HepG2 (cell line): ENCODE measurements around the gene KCNAB1. TPM values are rescaled to one million over a fixed set of nuclear protein-coding genes. Genes with fewer than 3 reads are reported as not detected.

ENCODE experiments used
- ATAC-seq: fragments of 200-7000 bp; cut with Tn5 transposase; 3 replicates; pipeline ENCODE4 v1.9.1; 2020; ENCODE audit warnings: mild to moderate bottlenecking, moderate library complexity
- BruUV-seq: library from RNA; stranded (reverse); fragments of 400-500 nt; replicated peaks from 2 replicates; lab custom pipeline; 2021; lab: Mats Ljungman, UMichigan
- CTCF ChIA-PET: fragments of 300-600 bp; formaldehyde crosslinking; extraction: SDS; loops from one replicate; lab custom pipeline; 2021; ENCODE audit warnings: low total read pairs, inconsistent platforms, low intra/inter-chr PET ratio; lab: Yijun Ruan, JAX
- POLR2A ChIA-PET: fragments of 350-600 bp; sonication (Branson Sonifier 250); formaldehyde crosslinking; loops from one replicate; lab custom pipeline; 2020; ENCODE audit warnings: antibody characterized with exemption, inconsistent platforms; lab: Yijun Ruan, JAX
- DNase-seq: peaks from one replicate; pipeline ENCODE4 v3.0.0-alpha.2; 2015; ENCODE audit warnings: low spot score
- FAIRE-seq: peaks from 3 replicates; lab custom pipeline; 2011; peaks lifted over from hg19 to GRCh38; lab: Jason Lieb, UNC
- H2AFZ ChIP-seq: one replicate; pipeline ENCODE4 v1.6.1; 2011; ENCODE audit warnings: low read length, inconsistent platforms
- H3K27ac ChIP-seq: fragments of 300-600 bp; 3 replicates; pipeline ENCODE4 v1.8.0; 2011; ENCODE audit warnings: mixed run types, mild to moderate bottlenecking, mixed read lengths, low read length, inconsistent platforms; ENCODE audit not compliant: insufficient read depth; ENCODE audit errors: extremely low read length
- H3K27me3 ChIP-seq, 2 experiments: fragments of 200-600 bp in 1 of 2; 2 replicates in 1 of 2; 3 replicates in 1 of 2; pipeline versions ENCODE4 v1.6.0 to v1.8.0; 2011; ENCODE audit warnings: low read length in 2 of 2, mild to moderate bottlenecking in 2 of 2, moderate library complexity in 2 of 2, inconsistent platforms in 1 of 2; ENCODE audit not compliant: insufficient read depth in 2 of 2, control insufficient read depth in 1 of 2
- H3K36me3 ChIP-seq, 2 experiments: fragments of 200-600 bp in 1 of 2; replicated peaks in 1 of 2; 2 replicates in 1 of 2; 3 replicates in 1 of 2; pipeline versions ENCODE4 v1.5.1 to v1.8.0; 2011; ENCODE audit warnings: low read length in 2 of 2, inconsistent platforms in 1 of 2; ENCODE audit not compliant: insufficient read depth in 2 of 2, control insufficient read depth in 1 of 2
- H3K4me1 ChIP-seq: 2 replicates; pipeline ENCODE4 v1.5.1; 2012; ENCODE audit warnings: low read length, inconsistent platforms; ENCODE audit not compliant: insufficient read depth
- H3K4me2 ChIP-seq: 2 replicates; pipeline ENCODE4 v1.6.0; 2011; ENCODE audit warnings: low read depth, low read length, inconsistent platforms
- H3K4me3 ChIP-seq, 3 experiments: fragments of 200-600 bp in 1 of 3; sonication (generic), shearing (Covaris generic) in 1 of 3; replicated peaks in 1 of 3; 2 replicates each; pipeline ENCODE4 v1.5.1; 2011 to 2016; ENCODE audit warnings: low read length in 3 of 3, inconsistent platforms in 2 of 3, low read depth in 2 of 3, mild to moderate bottlenecking in 2 of 3, control low read depth in 1 of 3, mixed read lengths in 1 of 3; ENCODE audit not compliant: insufficient read depth in 1 of 3
- H3K79me2 ChIP-seq: one replicate; pipeline ENCODE4 v1.6.1; 2011; ENCODE audit warnings: low read length, inconsistent platforms; ENCODE audit not compliant: insufficient read depth
- H3K9ac ChIP-seq: 2 replicates; pipeline ENCODE4 v1.6.0; 2011; ENCODE audit warnings: mild to moderate bottlenecking, low read depth, low read length, inconsistent platforms; ENCODE audit not compliant: insufficient read depth
- H3K9me3 ChIP-seq: 2 replicates; pipeline ENCODE4 v1.5.1; 2012; ENCODE audit warnings: mild to moderate bottlenecking, low read length
- H4K20me1 ChIP-seq: 2 replicates; pipeline ENCODE4 v1.6.0; 2011; ENCODE audit warnings: inconsistent platforms, mild to moderate bottlenecking, low read length, moderate library complexity; ENCODE audit not compliant: insufficient read depth
- HNRNPH1 ChIP-seq: fragments of 200-400 bp; formaldehyde crosslinking; optimal IDR thresholded peaks from 2 replicates; pipeline ENCODE3; 2017; ENCODE audit warnings: mild to moderate bottlenecking, low read depth, low read length
- HNRNPL ChIP-seq: fragments of 200-400 bp; formaldehyde crosslinking; IDR thresholded peaks from 2 replicates; pipeline ENCODE4 v1.6.1; 2017; ENCODE audit warnings: mild to moderate bottlenecking, low read depth, low read length
- MEF2D ChIP-seq: sonication (generic); formaldehyde crosslinking; IDR thresholded peaks from 2 replicates; pipeline ENCODE4 v1.5.1; 2020; ENCODE audit warnings: mild to moderate bottlenecking, missing genetic modification reagents
- NFE2L1 ChIP-seq: sonication (generic); formaldehyde crosslinking; IDR thresholded peaks from 2 replicates; pipeline ENCODE4 v1.4.0; 2020; ENCODE audit warnings: missing genetic modification reagents, mild to moderate bottlenecking, borderline replicate concordance
- NR1H2 ChIP-seq: sonication (generic); formaldehyde crosslinking; IDR thresholded peaks from 2 replicates; pipeline ENCODE4 v1.8.1; 2022; ENCODE audit warnings: low read depth, missing genetic modification reagents, borderline replicate concordance
- SMYD3 ChIP-seq: sonication (generic); formaldehyde crosslinking; IDR thresholded peaks from 2 replicates; pipeline ENCODE4 v1.8.1; 2023; ENCODE audit warnings: mild to moderate bottlenecking, missing genetic modification reagents
- SNRNP70 ChIP-seq: fragments of 200-400 bp; formaldehyde crosslinking; IDR thresholded peaks from 2 replicates; pipeline ENCODE4 v1.6.1; 2017; ENCODE audit warnings: mild to moderate bottlenecking, low read depth, low read length, moderate library complexity
- SP2 ChIP-seq: sonication (generic); formaldehyde crosslinking; IDR thresholded peaks from 2 replicates; pipeline ENCODE4 v1.5.1; 2020; ENCODE audit warnings: mild to moderate bottlenecking, missing genetic modification reagents
- ZNF17 ChIP-seq: sonication (generic); formaldehyde crosslinking; IDR thresholded peaks from 2 replicates; pipeline ENCODE4 v1.5.0; 2020; ENCODE audit warnings: mild to moderate bottlenecking, missing genetic modification reagents
- ZNF343 ChIP-seq: sonication (generic); formaldehyde crosslinking; IDR thresholded peaks from 2 replicates; pipeline ENCODE4 v1.4.0; 2020; ENCODE audit warnings: mild to moderate bottlenecking, missing genetic modification reagents
- ZNF451 ChIP-seq: sonication (generic); formaldehyde crosslinking; IDR thresholded peaks from 2 replicates; pipeline ENCODE4 v1.5.0; 2020; ENCODE audit warnings: mild to moderate bottlenecking, missing genetic modification reagents
- ZNF589 ChIP-seq: sonication (generic); formaldehyde crosslinking; conservative IDR thresholded peaks from 2 replicates; pipeline ENCODE4 v1.8.0; 2022; ENCODE audit warnings: mild to moderate bottlenecking, moderate library complexity, missing genetic modification reagents
- ZNF614 ChIP-seq: IDR thresholded peaks from 2 replicates; pipeline ENCODE4 v1.6.1; 2018; ENCODE audit warnings: missing biosample characterization, missing genetic modification reagents, inconsistent platforms, borderline replicate concordance
- ZNF619 ChIP-seq: sonication (generic); formaldehyde crosslinking; IDR thresholded peaks from 2 replicates; pipeline ENCODE4 v1.4.0; 2020; ENCODE audit warnings: mild to moderate bottlenecking, missing genetic modification reagents
- ZNF652 ChIP-seq: IDR thresholded peaks from 2 replicates; pipeline ENCODE4 v1.6.1; 2016; ENCODE audit warnings: low read depth, borderline replicate concordance
- ZNF83 ChIP-seq: sonication (generic); formaldehyde crosslinking; IDR thresholded peaks from 2 replicates; pipeline ENCODE4 v1.4.0; 2020; ENCODE audit warnings: missing genetic modification reagents, mild to moderate bottlenecking, borderline replicate concordance
- WGBS: methylation state at CpG from one replicate; pipeline ENCODE4 v1.1.6; 2017; ENCODE audit warnings: low lambda C conversion rate; 5-methylcytosine and 5-hydroxymethylcytosine counted together
- in situ Hi-C: cut with HindIII; loops from 2 replicates; pipeline ENCODE4 v1.10.0; 2017; ENCODE audit warnings: low pct_unique_long_range_greater_than_20kb; ENCODE audit not compliant: extremely low pct_ligation_motif_present
- intact Hi-C: fragments of 100-400 bp; cut with micrococcal nuclease; formaldehyde crosslinking; loops from one replicate; pipeline ENCODE4 v1.10.0; 2022; ENCODE audit not compliant: unreplicated experiment
- polyA plus RNA-seq, 8 experiments: library from polyadenylated mRNA; depleted of rRNA in 3 of 8; stranded (reverse) in 7 of 8; unstranded in 1 of 8; fragments of >200 nt; fragmentation: Illumina TruSeq in 4 of 8; extraction: Trizol in 4 of 8; gene quantifications; 2 replicates each; pipeline versions ENCODE4 v1.2.1 to v1.2.3, GENCODE V29; 2011 to 2016; ENCODE audit warnings: low read depth in 4 of 8, missing spikeins in 1 of 8, mixed read lengths in 1 of 8; ENCODE audit not compliant: insufficient read depth in 1 of 8
- total RNA-seq, 5 experiments: library from RNA; depleted of rRNA; stranded (reverse); fragments of >200 nt; fragmentation: Illumina TruSeq; extraction: Trizol; gene quantifications; 2 replicates each; pipeline ENCODE4 v1.2.3, GENCODE V29; 2016; ENCODE audit warnings: low read depth in 1 of 5
- TF ChIP-seq, protein P1 (sequence below): sonication (generic); formaldehyde crosslinking; IDR thresholded peaks from 2 replicates; pipeline ENCODE4 v1.4.0; 2020; ENCODE audit warnings: mild to moderate bottlenecking, missing genetic modification reagents
- TF ChIP-seq, protein P2 (sequence below): IDR thresholded peaks from 2 replicates; pipeline ENCODE4 v1.6.1; 2016; ENCODE audit warnings: missing biosample characterization, missing genetic modification reagents, low read depth

Gene KCNAB1
- total and polyA plus RNA-seq, 2 of the 13 experiments (the other 11 are each of a cell fraction or from before 2014, with no cell fraction given): not detected

DNA sequence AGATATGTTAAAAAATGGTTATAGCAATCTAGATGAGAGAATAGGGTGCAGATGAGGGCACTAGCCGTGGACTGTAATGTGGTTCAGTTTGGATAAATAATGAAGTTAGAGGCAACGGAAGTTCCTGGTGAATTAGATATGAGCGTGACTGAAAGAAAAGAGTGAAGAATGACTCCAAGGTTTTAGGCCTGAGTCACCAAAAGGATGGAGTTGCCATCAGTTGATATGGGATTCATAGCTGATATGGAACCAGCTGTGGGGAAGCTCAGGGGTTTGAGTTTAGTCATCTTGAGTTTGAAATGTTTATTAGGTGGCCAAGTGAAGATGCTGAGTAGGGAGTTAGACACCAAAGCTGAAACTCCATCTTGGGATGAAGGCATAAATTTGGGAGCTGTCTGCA is 368.4 kb downstream of the KCNAB1 start:
- no TSS peak for BruUV-seq

More for the DNA sequence above, 368.4 kb downstream of the KCNAB1 start:
- ATAC-seq (no peak), FAIRE-seq (no peak), DNase-seq (no peak)
- Histone ChIP-seq H3K9me3 (no peaks in the 10 kb centered on the region), H3K27ac (no peak overlapping the region), H4K20me1 (no peaks in the 10 kb centered on the region), H3K27me3 (no peaks in the 10 kb centered on the region), H3K4me3 (no peak overlapping the region), H3K79me2 (no peaks in the 10 kb centered on the region), H3K36me3 (no peaks in the 10 kb centered on the region), H3K4me1 (no peaks in the 10 kb centered on the region), H3K9ac (no peak overlapping the region), H3K4me2 (no peak overlapping the region), H2AFZ (no peak overlapping the region)
- intact Hi-C loops: no loop called here
- WGBS: 18% methylated on average over 3 of the region's 3 CpGs
- ChIA-PET CTCF (no interaction called here), POLR2A (no interaction called here)
- TF ChIP-seq MEF2D (no peak), ZNF652 (CRISPR knock-in tag) (no peak), ZNF614 (CRISPR knock-in tag) (no peak), NR1H2 (CRISPR knock-in tag) (no peak), HNRNPL (no peak), ZNF589 (CRISPR knock-in tag) (no peak), ZNF343 (CRISPR knock-in tag) (no peak), SNRNP70 (no peak), SP2 (no peak), ZNF619 (CRISPR knock-in tag) (no peak), ZNF17 (CRISPR knock-in tag) (no peak), SMYD3 (CRISPR knock-in tag) (no peak), HNRNPH1 (no peak), ZNF451 (CRISPR knock-in tag) (no peak), NFE2L1 (CRISPR knock-in tag) (no peak), ZNF83 (CRISPR knock-in tag) (no peak)
- TF ChIP-seq, protein P1, sequence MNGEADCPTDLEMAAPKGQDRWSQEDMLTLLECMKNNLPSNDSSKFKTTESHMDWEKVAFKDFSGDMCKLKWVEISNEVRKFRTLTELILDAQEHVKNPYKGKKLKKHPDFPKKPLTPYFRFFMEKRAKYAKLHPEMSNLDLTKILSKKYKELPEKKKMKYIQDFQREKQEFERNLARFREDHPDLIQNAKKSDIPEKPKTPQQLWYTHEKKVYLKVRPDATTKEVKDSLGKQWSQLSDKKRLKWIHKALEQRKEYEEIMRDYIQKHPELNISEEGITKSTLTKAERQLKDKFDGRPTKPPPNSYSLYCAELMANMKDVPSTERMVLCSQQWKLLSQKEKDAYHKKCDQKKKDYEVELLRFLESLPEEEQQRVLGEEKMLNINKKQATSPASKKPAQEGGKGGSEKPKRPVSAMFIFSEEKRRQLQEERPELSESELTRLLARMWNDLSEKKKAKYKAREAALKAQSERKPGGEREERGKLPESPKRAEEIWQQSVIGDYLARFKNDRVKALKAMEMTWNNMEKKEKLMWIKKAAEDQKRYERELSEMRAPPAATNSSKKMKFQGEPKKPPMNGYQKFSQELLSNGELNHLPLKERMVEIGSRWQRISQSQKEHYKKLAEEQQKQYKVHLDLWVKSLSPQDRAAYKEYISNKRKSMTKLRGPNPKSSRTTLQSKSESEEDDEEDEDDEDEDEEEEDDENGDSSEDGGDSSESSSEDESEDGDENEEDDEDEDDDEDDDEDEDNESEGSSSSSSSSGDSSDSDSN: no peak
- TF ChIP-seq, protein P2, sequence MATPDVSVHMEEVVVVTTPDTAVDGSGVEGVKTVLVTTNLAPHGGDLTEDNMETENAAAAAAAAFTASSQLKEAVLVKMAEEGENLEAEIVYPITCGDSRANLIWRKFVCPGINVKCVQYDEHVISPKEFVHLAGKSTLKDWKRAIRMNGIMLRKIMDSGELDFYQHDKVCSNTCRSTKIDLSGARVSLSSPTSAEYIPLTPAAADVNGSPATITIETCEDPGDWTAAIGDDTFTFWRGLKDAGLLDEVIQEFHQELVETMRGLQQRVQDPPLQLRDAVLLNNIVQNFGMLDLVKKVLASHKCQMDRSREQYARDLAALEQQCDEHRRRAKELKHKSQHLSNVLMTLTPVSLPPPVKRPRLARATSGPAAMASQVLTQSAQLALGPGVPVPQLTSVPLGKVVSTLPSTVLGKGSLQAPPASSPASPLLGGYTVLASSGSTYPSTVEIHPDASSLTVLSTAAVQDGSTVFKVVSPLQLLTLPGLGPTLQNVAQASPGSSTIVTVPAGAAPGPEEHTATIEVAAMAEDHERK (CRISPR knock-in tag): no peak
- in situ Hi-C loops: no loop called here
